PC-9 (cell line): ENCODE measurements around the gene CNTN1. TPM values are rescaled to one million over a fixed set of nuclear protein-coding genes. Genes with fewer than 3 reads are reported as not detected.

Source experiments
- BruUV-seq: library from RNA; stranded (reverse); fragments of 400-500 nt; replicated peaks from 2 replicates; lab custom pipeline; 2021; lab: Mats Ljungman, UMichigan
- CTCF ChIA-PET: fragments of 300-600 bp; sonication (Branson Sonifier 250); formaldehyde crosslinking; loops from one replicate; lab custom pipeline; 2022; ENCODE audit warnings: antibody characterized with exemption; lab: Charles Lee
- POLR2A ChIA-PET: fragments of 300-600 bp; sonication (Branson Sonifier 250); formaldehyde crosslinking; loops from one replicate; lab custom pipeline; 2022; ENCODE audit warnings: antibody characterized with exemption; ENCODE audit not compliant: unreplicated experiment; lab: Charles Lee
- DNase-seq, 2 experiments: peaks; one replicate each; pipeline versions ENCODE4 v3.0.0 to v3.0.0-alpha.2; 2015 to 2022; ENCODE audit warnings: mixed read lengths in 1 of 2
- H2AFZ ChIP-seq: fragments of 200-600 bp; sonication (generic); 2 replicates; pipeline ENCODE4 v1.8.1; 2017; ENCODE audit warnings: antibody characterized with exemption
- H3F3A ChIP-seq: fragments of 200-600 bp; sonication (generic); 2 replicates; pipeline ENCODE4 v1.8.1; 2017; ENCODE audit warnings: antibody characterized with exemption, mild to moderate bottlenecking, low read depth; ENCODE audit not compliant: insufficient read depth
- H3K27ac ChIP-seq: fragments of 200-600 bp; sonication (generic); 2 replicates; pipeline ENCODE4 v1.6.1; 2016; ENCODE audit warnings: mixed run types
- H3K27me3 ChIP-seq: fragments of 200-600 bp; sonication (generic); 2 replicates; pipeline ENCODE4 v1.6.1; 2016; ENCODE audit warnings: low read depth, mixed run types; ENCODE audit not compliant: insufficient read depth
- H3K36me3 ChIP-seq: fragments of 200-600 bp; sonication (generic); 2 replicates; pipeline ENCODE4 v1.6.1; 2016; ENCODE audit warnings: low read depth, mixed run types
- H3K4me1 ChIP-seq: fragments of 200-600 bp; sonication (generic); replicated peaks from 2 replicates; pipeline ENCODE4 v1.6.1; 2016; ENCODE audit warnings: mixed run types; ENCODE audit not compliant: insufficient read depth
- H3K4me2 ChIP-seq: fragments of 200-600 bp; sonication (generic); 2 replicates; pipeline ENCODE4 v1.6.1; 2017; ENCODE audit warnings: mixed run types
- H3K4me3 ChIP-seq: fragments of 200-600 bp; sonication (generic); 2 replicates; pipeline ENCODE4 v1.6.1; 2016; ENCODE audit warnings: mixed run types
- H3K79me2 ChIP-seq: fragments of 200-600 bp; sonication (generic); 2 replicates; pipeline ENCODE4 v1.6.1; 2017; ENCODE audit warnings: low read depth, mixed run types
- H3K9me2 ChIP-seq: fragments of 200-600 bp; sonication (generic); 2 replicates; pipeline ENCODE4 v1.8.1; 2017; ENCODE audit warnings: mild to moderate bottlenecking; ENCODE audit not compliant: insufficient read depth
- H3K9me3 ChIP-seq: fragments of 200-600 bp; sonication (generic); 2 replicates; pipeline ENCODE4 v1.8.1; 2016; ENCODE audit warnings: low read depth; ENCODE audit not compliant: insufficient read depth
- H4K20me1 ChIP-seq: fragments of 200-600 bp; sonication (generic); 2 replicates; pipeline ENCODE4 v1.8.1; 2017; ENCODE audit not compliant: insufficient read depth
- EZH2 ChIP-seq: fragments of 200-600 bp; sonication (generic); IDR thresholded peaks from 2 replicates; pipeline ENCODE4 v1.8.0; 2017; ENCODE audit warnings: antibody characterized with exemption, low read depth
- intact Hi-C: fragments of 100-400 bp; cut with micrococcal nuclease; formaldehyde crosslinking; loops from one replicate; pipeline ENCODE4 v1.10.0; 2022; ENCODE audit not compliant: unreplicated experiment
- total RNA-seq: library from RNA; stranded (reverse); gene quantifications from 2 replicates; pipeline ENCODE4 v1.2.3, GENCODE V29; 2021
- TF ChIP-seq, protein P1 (sequence below): fragments of 200-600 bp; sonication (generic); conservative IDR thresholded peaks from 2 replicates; pipeline ENCODE4 v1.6.1; 2017; ENCODE audit warnings: mixed run types, antibody characterized with exemption, mild to moderate bottlenecking, moderate library complexity

Gene CNTN1
- total RNA-seq, 1 experiment from 2014 or later = 0.37 TPM

DNA sequence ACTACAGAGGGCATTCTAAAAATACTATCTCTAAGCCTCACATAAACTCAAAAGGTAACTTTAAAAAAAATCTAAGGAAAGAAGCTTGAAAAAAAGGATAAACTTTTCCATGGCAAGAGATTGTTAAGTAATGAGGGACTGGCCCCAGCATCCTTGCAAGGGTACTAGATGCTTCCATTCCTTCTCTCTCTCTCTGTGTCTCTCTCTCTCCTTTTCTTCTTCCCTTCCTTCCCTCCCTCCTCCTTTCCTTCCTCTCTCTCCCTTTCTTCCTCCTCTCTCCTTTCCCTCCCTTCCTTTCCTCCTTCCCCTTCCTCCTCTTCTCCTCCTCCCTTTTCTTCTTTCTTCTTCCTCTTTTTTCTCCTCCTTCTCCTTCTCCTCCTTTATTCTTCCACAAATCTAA, 23.8 kb downstream of the CNTN1 start:
- H3K79me2 ChIP-seq = no peaks in the 10 kb centered on the region
- BruUV-seq = no TSS peak
- H3F3A ChIP-seq = no peaks in the 10 kb centered on the region
- ChIA-PET POLR2A (no interaction called here), CTCF (no interaction called here)
- intact Hi-C loops = no loop called here
- H3K4me3 ChIP-seq = no peak overlapping the region
- no peak overlapping the region for H2AFZ ChIP-seq
- no peak overlapping the region for H3K4me2 ChIP-seq
- no peaks in the 10 kb centered on the region for H3K4me1 ChIP-seq
- H3K36me3 ChIP-seq = no peaks in the 10 kb centered on the region
- H3K9me2 ChIP-seq = no peaks in the 10 kb centered on the region
- DNase-seq = no peak
- no peaks in the 10 kb centered on the region; the same call in 1 of the 2 replicates for H4K20me1 ChIP-seq
- no peak overlapping the region for H3K27ac ChIP-seq
- TF ChIP-seq EZH2 = no peak
- TF ChIP-seq, protein P1, sequence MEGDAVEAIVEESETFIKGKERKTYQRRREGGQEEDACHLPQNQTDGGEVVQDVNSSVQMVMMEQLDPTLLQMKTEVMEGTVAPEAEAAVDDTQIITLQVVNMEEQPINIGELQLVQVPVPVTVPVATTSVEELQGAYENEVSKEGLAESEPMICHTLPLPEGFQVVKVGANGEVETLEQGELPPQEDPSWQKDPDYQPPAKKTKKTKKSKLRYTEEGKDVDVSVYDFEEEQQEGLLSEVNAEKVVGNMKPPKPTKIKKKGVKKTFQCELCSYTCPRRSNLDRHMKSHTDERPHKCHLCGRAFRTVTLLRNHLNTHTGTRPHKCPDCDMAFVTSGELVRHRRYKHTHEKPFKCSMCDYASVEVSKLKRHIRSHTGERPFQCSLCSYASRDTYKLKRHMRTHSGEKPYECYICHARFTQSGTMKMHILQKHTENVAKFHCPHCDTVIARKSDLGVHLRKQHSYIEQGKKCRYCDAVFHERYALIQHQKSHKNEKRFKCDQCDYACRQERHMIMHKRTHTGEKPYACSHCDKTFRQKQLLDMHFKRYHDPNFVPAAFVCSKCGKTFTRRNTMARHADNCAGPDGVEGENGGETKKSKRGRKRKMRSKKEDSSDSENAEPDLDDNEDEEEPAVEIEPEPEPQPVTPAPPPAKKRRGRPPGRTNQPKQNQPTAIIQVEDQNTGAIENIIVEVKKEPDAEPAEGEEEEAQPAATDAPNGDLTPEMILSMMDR = no peak
- no peaks in the 10 kb centered on the region for H3K27me3 ChIP-seq
- H3K9me3 ChIP-seq = no peaks in the 10 kb centered on the region

DNA sequence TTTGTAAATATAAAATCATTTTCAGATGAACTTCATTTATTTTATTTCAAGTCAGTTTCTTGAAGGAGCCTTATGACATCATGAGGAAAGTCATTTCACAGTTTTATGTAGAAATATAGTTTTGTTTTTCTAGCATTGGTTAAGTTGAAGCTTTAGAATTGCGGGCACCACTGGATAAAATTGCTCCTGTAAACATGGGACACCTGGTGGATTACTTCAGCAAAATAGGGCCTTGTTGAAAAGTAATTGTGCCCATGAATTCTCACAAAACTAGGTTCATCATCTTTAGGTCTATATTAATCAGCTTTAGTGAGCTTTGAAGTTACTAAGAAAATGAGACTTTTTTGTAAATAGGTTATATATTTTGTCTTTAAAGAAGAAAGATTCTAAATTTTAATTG, 25.3 kb downstream of the CNTN1 start:
- H3K4me3 ChIP-seq = no peak overlapping the region
- TF ChIP-seq, protein P1 = no peak
- no peak for TF ChIP-seq EZH2
- H2AFZ ChIP-seq = no peak overlapping the region; the same call in 1 of the 2 replicates
- no peaks in the 10 kb centered on the region for H3K4me1 ChIP-seq
- no peaks in the 10 kb centered on the region for H3K9me3 ChIP-seq
- H3K27me3 ChIP-seq = no peaks in the 10 kb centered on the region
- H3K27ac ChIP-seq = no peak overlapping the region
- H3K4me2 ChIP-seq = no peak overlapping the region
- POLR2A ChIA-PET = no interaction called here
- DNase-seq = no peak
- no peaks in the 10 kb centered on the region for H3K9me2 ChIP-seq
- H3F3A ChIP-seq = no peaks in the 10 kb centered on the region
- H3K36me3 ChIP-seq = no peaks in the 10 kb centered on the region
- H3K79me2 ChIP-seq = no peaks in the 10 kb centered on the region
- no peaks in the 10 kb centered on the region; the same call in 1 of the 2 replicates for H4K20me1 ChIP-seq
- CTCF ChIA-PET = no interaction called here
- intact Hi-C loops = no loop called here
- BruUV-seq = no TSS peak

DNA sequence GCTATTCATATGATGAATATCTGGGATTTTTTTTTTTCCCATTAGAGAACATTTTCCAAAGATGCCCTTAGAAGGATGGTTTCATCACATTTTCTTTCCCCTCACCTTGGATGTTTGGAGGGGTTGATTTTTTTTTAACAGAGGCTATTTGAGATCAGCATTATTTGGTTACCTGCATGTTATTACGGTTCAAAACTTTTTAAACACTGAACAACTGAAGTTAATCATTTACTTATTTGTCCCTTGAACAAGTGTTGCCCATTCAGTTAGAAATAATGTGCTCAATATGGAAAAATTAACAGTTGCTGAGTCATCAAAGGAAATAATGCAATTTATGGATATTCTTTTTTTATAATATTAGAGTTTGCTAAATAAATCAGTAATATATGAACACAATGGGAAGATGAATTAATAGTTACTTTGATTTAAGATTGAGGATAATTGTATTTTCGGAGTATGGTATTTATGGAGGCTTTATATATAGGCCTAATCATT, 26.7 kb downstream of the CNTN1 start:
- ChIA-PET POLR2A (no interaction called here), CTCF (no interaction called here)
- no peaks in the 10 kb centered on the region for H3K27me3 ChIP-seq
- no peaks in the 10 kb centered on the region for H3K9me2 ChIP-seq
- H3K27ac ChIP-seq = no peak overlapping the region
- no peaks in the 10 kb centered on the region for H3K4me1 ChIP-seq
- no peaks in the 10 kb centered on the region; the same call in 1 of the 2 replicates for H4K20me1 ChIP-seq
- no peaks in the 10 kb centered on the region for H3K79me2 ChIP-seq
- no peak overlapping the region for H3K4me2 ChIP-seq
- no peaks in the 10 kb centered on the region for H3K36me3 ChIP-seq
- no peak for TF ChIP-seq EZH2
- BruUV-seq = no TSS peak
- H3K4me3 ChIP-seq = no peak overlapping the region
- intact Hi-C loops = no loop called here
- H2AFZ ChIP-seq = no peak overlapping the region
- no peak for DNase-seq
- no peaks in the 10 kb centered on the region for H3K9me3 ChIP-seq
- H3F3A ChIP-seq = no peaks in the 10 kb centered on the region

DNA sequence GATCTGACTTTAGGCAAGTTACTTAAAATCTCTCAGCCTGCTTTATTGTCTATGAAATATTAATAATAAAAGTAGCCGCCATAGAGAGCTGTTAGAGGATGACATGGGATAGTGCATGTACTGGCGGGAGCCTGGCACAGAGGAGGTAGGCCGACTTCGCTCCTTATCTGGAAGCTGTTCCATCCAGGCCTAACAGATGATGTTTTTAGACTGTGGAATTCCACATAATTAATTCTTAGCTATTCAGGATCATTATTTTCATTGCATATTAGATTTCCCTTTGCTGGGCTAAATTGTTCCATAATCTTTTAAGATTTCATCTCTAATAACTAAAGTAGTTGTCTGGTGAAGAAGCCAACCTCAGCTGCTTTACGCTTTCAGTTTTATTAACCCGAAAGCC, 30.8 kb downstream of the CNTN1 start:
- POLR2A ChIA-PET = no interaction called here
- Histone ChIP-seq H3K36me3 (no peaks in the 10 kb centered on the region), H3F3A (no peaks in the 10 kb centered on the region), H3K9me2 (no peaks in the 10 kb centered on the region), H3K4me1 (no peaks in the 10 kb centered on the region), H2AFZ (no peak overlapping the region), H3K27ac (no peak overlapping the region), H3K27me3 (no peaks in the 10 kb centered on the region), H3K4me3 (no peak overlapping the region), H3K9me3 (no peaks in the 10 kb centered on the region), H3K79me2 (no peaks in the 10 kb centered on the region), H4K20me1 (no peaks in the 10 kb centered on the region; the same call in 1 of the 2 replicates), H3K4me2 (no peak overlapping the region)
- no peak for DNase-seq
- BruUV-seq = no TSS peak
- TF ChIP-seq, protein P1 = no peak
- TF ChIP-seq EZH2 = no peak
- intact Hi-C loops = no loop called here
- CTCF ChIA-PET = no interaction called here
